ENCODE measurements around the gene NOCT.
A peak's percentile ranks its signal among the peaks of the same experiment; 100 is the strongest.

Gene NOCT

GRCh38 chr4:139078926-139079325, 63.3 kb downstream of the NOCT start:
- no CpG with 5 or more reads among the region's 4 CpGs for WGBS, 2 donors (ENCODE audit: extremely low coverage in 2 of 2, insufficient read length in 2 of 2, insufficient replicate concordance in 1 of 2)
- no peak for DNase-seq (ENCODE audit: low spot score)
- Histone ChIP-seq H2BK15ac (ENCODE audit: low read length) (no peak overlapping the region), H3K36me3 (replicated peaks in 1 of 2; ENCODE audit: control insufficient read depth in 2 of 2, insufficient read depth in 2 of 2, low read length in 2 of 2) (peaks cover 0 to 17% of the 10 kb centered on the region in 2 donors), H3K4me2 (ENCODE audit: insufficient read depth, low read length, poor library complexity, severe bottlenecking) (no peak overlapping the region), H3K27ac (replicated peaks; ENCODE audit: low read length) (no peak overlapping the region), H3K4me1 (ENCODE audit: control insufficient read depth in 2 of 2, insufficient read depth in 1 of 2, low read depth in 1 of 2, low read length in 2 of 2) (peaks cover 3 to 11% of the 10 kb centered on the region in 2 donors), H3K23ac (ENCODE audit: low read depth, low read length, poor library complexity) (no peak overlapping the region), H4K8ac (ENCODE audit: low read depth, low read length) (no peak overlapping the region), H3K14ac (ENCODE audit: low read length) (no peak overlapping the region), H2BK120ac (ENCODE audit: low read depth, low read length) (no peak overlapping the region), H2BK12ac (ENCODE audit: low read length) (no peak overlapping the region), H2BK5ac (ENCODE audit: low read length) (no peak overlapping the region), H3K4ac (ENCODE audit: low read length) (no peak overlapping the region), H3K27me3 (ENCODE audit: control insufficient read depth in 3 of 3, insufficient read depth in 3 of 3, low read depth in 1 of 3, low read length in 3 of 3) (no peaks in the 10 kb centered on the region), H2AFZ (ENCODE audit: low read length) (no peak overlapping the region), H3K18ac (ENCODE audit: low read length) (no peak overlapping the region), H4K91ac (ENCODE audit: low read depth, low read length, poor library complexity) (no peak overlapping the region), H3K79me1 (ENCODE audit: low read depth, low read length) (no peaks in the 10 kb centered on the region), H3K4me3 (ENCODE audit: low read length in 2 of 2) (no peak overlapping the region), H3K9me3 (replicated peaks in 1 of 2; ENCODE audit: control insufficient read depth in 2 of 2, insufficient read depth in 1 of 2, low read depth in 1 of 2, low read length in 2 of 2) (no peaks in the 10 kb centered on the region), H2AK5ac (ENCODE audit: low read depth, low read length) (no peak overlapping the region), H3K9ac (ENCODE audit: low read depth, low read length, poor library complexity) (no peak overlapping the region)

- peak overlapping the region; percentile 99 for H3K18ac ChIP-seq (ENCODE audit: low read length)
- H3K4me3 ChIP-seq (ENCODE audit: low read length in 2 of 2), result peak overlapping the region; percentile 83 to 88
- peak overlapping the region; percentile 96 for H3K23ac ChIP-seq (ENCODE audit: low read depth, low read length, poor library complexity)
- peak overlapping the region; percentile 22 for H2BK12ac ChIP-seq (ENCODE audit: low read length)
- H3K4me2 ChIP-seq (ENCODE audit: insufficient read depth, low read length, poor library complexity, severe bottlenecking), result peak overlapping the region; percentile 78
- H3K27me3 ChIP-seq (ENCODE audit: control insufficient read depth in 3 of 3, insufficient read depth in 3 of 3, low read depth in 1 of 3, low read length in 3 of 3), result no peaks in the 10 kb centered on the region
- no peak overlapping the region for H2BK120ac ChIP-seq (ENCODE audit: low read depth, low read length)
- no peak overlapping the region for H3K4ac ChIP-seq (ENCODE audit: low read length)
- H3K9ac ChIP-seq (ENCODE audit: low read depth, low read length, poor library complexity), result peak overlapping the region; percentile 99
- H2BK15ac ChIP-seq (ENCODE audit: low read length), result peak overlapping the region; percentile 94
- H2BK5ac ChIP-seq (ENCODE audit: low read length), result peak overlapping the region; percentile 90
- H3K4me1 ChIP-seq (ENCODE audit: control insufficient read depth in 2 of 2, insufficient read depth in 1 of 2, low read depth in 1 of 2, low read length in 2 of 2), result peaks cover 4 to 18% of the 10 kb centered on the region in 2 donors
- H3K14ac ChIP-seq (ENCODE audit: low read length), result peak overlapping the region; percentile 89
- H2AK5ac ChIP-seq (ENCODE audit: low read depth, low read length), result no peak overlapping the region
- H3K79me1 ChIP-seq (ENCODE audit: low read depth, low read length), result no peaks in the 10 kb centered on the region
- DNase-seq (ENCODE audit: low spot score), result peak; percentile 93
- H4K8ac ChIP-seq (ENCODE audit: low read depth, low read length), result no peak overlapping the region
- no peaks in the 10 kb centered on the region for H3K9me3 ChIP-seq (replicated peaks in 1 of 2; ENCODE audit: control insufficient read depth in 2 of 2, insufficient read depth in 1 of 2, low read depth in 1 of 2, low read length in 2 of 2)
- no CpG with 5 or more reads among the region's 38 CpGs for WGBS, 2 donors (ENCODE audit: extremely low coverage in 2 of 2, insufficient read length in 2 of 2, insufficient replicate concordance in 1 of 2)
- peaks cover 0 to 10% of the 10 kb centered on the region in 2 donors for H3K36me3 ChIP-seq (replicated peaks in 1 of 2; ENCODE audit: control insufficient read depth in 2 of 2, insufficient read depth in 2 of 2, low read length in 2 of 2)
- peak overlapping the region; percentile 88 for H2AFZ ChIP-seq (ENCODE audit: low read length)
- no peak overlapping the region for H4K91ac ChIP-seq (ENCODE audit: low read depth, low read length, poor library complexity)
- H3K27ac ChIP-seq (replicated peaks; ENCODE audit: low read length), result peak overlapping the region; percentile 94
These were observed 67.4 kb downstream of the NOCT start for GRCh38 chr4:139082750-139083606.

GRCh38 chr4:139083607-139083955, 68.0 kb downstream of the NOCT start:
- Histone ChIP-seq H4K8ac (ENCODE audit: low read depth, low read length) (peak overlapping the region; percentile 43), H3K27me3 (ENCODE audit: control insufficient read depth in 3 of 3, insufficient read depth in 3 of 3, low read depth in 1 of 3, low read length in 3 of 3) (no peaks in the 10 kb centered on the region), H2BK5ac (ENCODE audit: low read length) (peak overlapping the region; percentile 90), H2AFZ (ENCODE audit: low read length) (peak overlapping the region; percentile 88), H3K9me3 (replicated peaks in 1 of 2; ENCODE audit: control insufficient read depth in 2 of 2, insufficient read depth in 1 of 2, low read depth in 1 of 2, low read length in 2 of 2) (no peaks in the 10 kb centered on the region), H2BK120ac (ENCODE audit: low read depth, low read length) (no peak overlapping the region), H3K23ac (ENCODE audit: low read depth, low read length, poor library complexity) (peak overlapping the region; percentile 96), H2BK12ac (ENCODE audit: low read length) (no peak overlapping the region), H3K4me2 (ENCODE audit: insufficient read depth, low read length, poor library complexity, severe bottlenecking) (peak overlapping the region; percentile 78), H2AK5ac (ENCODE audit: low read depth, low read length) (peak overlapping the region; percentile 63), H3K14ac (ENCODE audit: low read length) (peak overlapping the region; percentile 89), H3K4me3 (ENCODE audit: low read length in 2 of 2) (peak overlapping the region; percentile 83 to 88), H3K79me1 (ENCODE audit: low read depth, low read length) (no peaks in the 10 kb centered on the region), H3K18ac (ENCODE audit: low read length) (peak overlapping the region; percentile 99), H3K36me3 (replicated peaks in 1 of 2; ENCODE audit: control insufficient read depth in 2 of 2, insufficient read depth in 2 of 2, low read length in 2 of 2) (peaks cover 0 to 10% of the 10 kb centered on the region in 2 donors), H3K4me1 (ENCODE audit: control insufficient read depth in 2 of 2, insufficient read depth in 1 of 2, low read depth in 1 of 2, low read length in 2 of 2) (peaks cover 4 to 18% of the 10 kb centered on the region in 2 donors), H3K9ac (ENCODE audit: low read depth, low read length, poor library complexity) (peak overlapping the region; percentile 99), H3K4ac (ENCODE audit: low read length) (no peak overlapping the region), H3K27ac (replicated peaks; ENCODE audit: low read length) (peak overlapping the region; percentile 94), H2BK15ac (ENCODE audit: low read length) (peak overlapping the region; percentile 94), H4K91ac (ENCODE audit: low read depth, low read length, poor library complexity) (no peak overlapping the region)
- WGBS, 2 donors (ENCODE audit: extremely low coverage in 2 of 2, insufficient read length in 2 of 2, insufficient replicate concordance in 1 of 2), result no CpG with 5 or more reads among the region's 34 CpGs
- DNase-seq (ENCODE audit: low spot score), result peak; percentile 59

All from neuronal stem cell (in vitro differentiated cells).